CD1c-positive myeloid dendritic cell (primary cell): ENCODE results near the gene PLXNB3.

ENCODE experiments used
- DNase-seq: peaks from one replicate; pipeline ENCODE4 v3.0.0-alpha.2; 2016; ENCODE audit errors: extremely low spot score

The PLXNB3 gene

GRCh38 chrX:153755136-153755535 lies 8.9 kb upstream of the PLXNB3 start:
- DNase-seq = no peak

DNA sequence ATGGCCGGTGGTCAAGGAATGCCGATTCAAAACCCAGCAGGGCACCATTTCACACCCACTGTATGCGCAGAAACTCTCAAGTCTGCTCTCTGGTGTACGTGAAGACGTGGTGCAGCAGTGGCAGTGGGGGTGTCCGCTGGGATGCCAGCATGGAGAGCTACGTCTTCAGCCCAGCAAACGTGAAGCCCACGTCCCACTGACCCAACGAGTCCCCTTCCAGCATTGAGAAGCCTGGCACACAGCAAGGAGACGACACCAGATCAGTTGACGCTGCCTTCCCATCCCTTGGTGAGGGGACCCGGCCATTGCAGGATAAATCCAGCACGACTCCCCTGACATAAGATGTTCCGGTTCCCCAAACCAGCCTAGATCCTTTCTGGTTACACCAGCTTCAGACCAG lies 2.2 kb upstream of the PLXNB3 start:
- no peak for DNase-seq

- no peak for DNase-seq
These were observed 1.3 kb upstream of the PLXNB3 start for GRCh38 chrX:153762626-153763173.

- no peak for DNase-seq
These were observed 634 bp upstream of the PLXNB3 start for GRCh38 chrX:153763298-153763932.

DNA sequence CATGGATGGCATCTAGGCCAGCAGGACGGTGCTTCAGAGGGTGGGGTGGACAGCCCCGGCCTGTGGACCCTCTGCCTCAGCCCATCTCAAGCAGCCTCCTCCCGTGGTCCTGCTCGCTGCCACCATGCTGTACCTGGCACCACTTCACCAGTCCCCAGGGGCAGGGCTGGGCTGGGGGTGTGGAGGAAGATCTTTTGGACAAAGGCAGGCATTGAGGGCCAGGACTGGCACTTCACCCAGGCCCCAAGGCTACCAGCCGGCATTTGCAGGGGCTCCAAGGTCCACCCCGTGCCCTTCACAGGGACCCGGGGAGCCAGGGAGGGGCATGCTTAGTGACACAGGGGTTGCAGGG lies 713 bp downstream of the PLXNB3 start:
- no peak for DNase-seq

GRCh38 chrX:153765138-153766079 lies 1.4 kb downstream of the PLXNB3 start:
- DNase-seq = no peak

GRCh38 chrX:153766098-153766817 lies 2.2 kb downstream of the PLXNB3 start:
- no peak for DNase-seq

- DNase-seq = no peak
These were observed 3.0 kb downstream of the PLXNB3 start for GRCh38 chrX:153766871-153767673.

GRCh38 chrX:153767674-153768055 lies 3.6 kb downstream of the PLXNB3 start:
- DNase-seq = no peak

- DNase-seq = no peak
These were observed 4.5 kb downstream of the PLXNB3 start for GRCh38 chrX:153768311-153769157.

- DNase-seq = no peak
These were observed 5.3 kb downstream of the PLXNB3 start for GRCh38 chrX:153769158-153769864.

GRCh38 chrX:153769865-153770600 lies 6.0 kb downstream of the PLXNB3 start:
- no peak for DNase-seq

DNA sequence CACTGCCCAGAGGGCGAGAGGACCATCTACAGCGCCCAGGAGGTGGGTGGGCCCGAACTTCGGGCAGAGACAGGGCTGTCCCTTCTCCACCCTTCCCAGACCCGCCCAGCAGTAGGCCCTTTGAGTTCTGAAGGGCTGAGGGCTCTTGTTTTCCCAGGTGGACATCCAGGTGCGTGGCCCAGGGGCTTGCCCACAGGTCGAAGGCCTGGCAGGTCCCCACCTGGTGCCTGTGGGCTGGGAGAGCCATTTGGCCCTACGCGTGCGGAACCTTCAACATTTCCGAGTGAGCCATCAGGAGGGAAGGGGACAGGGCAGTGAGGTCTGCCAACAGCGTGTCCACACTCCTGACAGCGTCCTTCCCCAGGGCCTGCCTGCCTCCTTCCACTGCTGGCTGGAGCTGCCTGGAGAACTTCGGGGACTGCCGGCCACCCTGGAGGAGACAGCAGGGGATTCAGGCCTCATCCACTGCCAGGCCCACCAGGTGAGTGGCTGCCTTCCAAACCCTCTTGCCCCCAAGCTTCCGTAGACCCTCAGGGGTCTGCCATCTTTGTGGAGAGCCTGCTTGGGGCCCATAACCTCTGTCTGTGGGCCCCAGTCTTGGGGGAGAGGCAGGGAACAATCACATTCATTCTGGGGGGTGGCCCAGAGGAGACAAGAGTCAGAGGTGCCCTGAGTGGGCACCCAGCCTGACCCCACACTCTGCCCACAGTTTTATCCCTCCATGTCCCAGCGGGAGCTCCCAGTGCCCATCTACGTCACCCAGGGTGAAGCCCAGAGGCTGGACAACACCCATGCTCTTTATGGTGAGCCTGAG lies 6.8 kb downstream of the PLXNB3 start:
- no peak for DNase-seq

DNA sequence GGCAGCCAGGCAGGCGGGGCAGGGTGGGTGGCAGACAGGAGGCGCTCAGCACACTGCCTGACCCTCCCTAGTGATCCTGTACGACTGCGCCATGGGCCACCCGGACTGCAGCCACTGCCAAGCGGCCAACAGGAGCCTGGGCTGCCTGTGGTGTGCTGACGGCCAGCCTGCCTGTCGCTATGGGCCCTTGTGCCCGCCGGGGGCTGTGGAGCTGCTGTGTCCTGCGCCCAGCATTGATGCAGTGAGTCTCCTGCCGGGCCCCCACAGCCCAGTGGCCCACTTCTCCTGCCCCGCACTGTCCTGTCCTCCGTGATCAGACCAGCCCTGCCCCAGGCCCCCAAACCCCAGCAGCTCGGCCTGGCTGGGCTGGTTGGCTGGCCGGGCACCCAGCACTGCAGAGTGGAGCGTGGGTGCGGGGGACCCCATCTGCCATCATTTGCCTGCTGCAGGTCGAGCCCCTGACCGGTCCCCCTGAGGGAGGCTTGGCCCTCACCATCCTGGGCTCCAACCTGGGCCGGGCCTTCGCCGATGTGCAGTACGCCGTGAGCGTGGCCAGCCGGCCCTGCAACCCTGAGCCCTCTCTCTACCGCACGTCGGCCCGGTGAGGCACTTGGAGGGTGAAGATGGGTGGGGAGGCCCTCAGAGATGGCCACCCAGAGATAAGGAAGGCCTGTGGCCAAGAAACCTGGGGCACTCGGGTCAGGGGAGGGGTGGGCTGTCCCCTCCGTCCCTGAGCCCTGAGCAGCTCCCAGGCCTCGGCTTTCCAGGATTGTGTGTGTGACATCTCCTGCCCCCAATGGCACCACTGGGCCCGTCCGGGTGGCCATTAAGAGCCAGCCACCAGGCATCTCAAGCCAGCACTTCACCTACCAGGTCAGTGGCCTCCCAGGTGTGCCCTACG lies 7.6 kb downstream of the PLXNB3 start:
- DNase-seq = no peak

GRCh38 chrX:153772316-153773217 lies 8.5 kb downstream of the PLXNB3 start:
- DNase-seq = no peak

GRCh38 chrX:153773218-153773611 lies 9.2 kb downstream of the PLXNB3 start:
- no peak for DNase-seq
